Adipose tissue (tissue), 3 donors: ENCODE results near the gene FAM187B. TPM values are rescaled to one million over a fixed set of nuclear protein-coding genes. Genes with fewer than 3 reads are reported as not detected.
"Not testable (repeated sequence)": the region's sequence is repeated elsewhere in the genome, so short reads cannot be mapped to it uniquely, and the experiment has no call there.

Experiments
- H3K27ac ChIP-seq: one replicate; pipeline ENCODE4 v1.5.1; 2013; ENCODE audit warnings: low read depth, low read length
- WGBS, 3 donors: extraction: QIAGEN DNeasy Blood & Tissue Kit; methylation state at CpG; one replicate each; pipeline ENCODE4 v1.1.7; 2013; 5-methylcytosine and 5-hydroxymethylcytosine counted together
- polyA plus RNA-seq, 3 donors: library from polyadenylated mRNA; stranded (reverse); fragments of 200-250 nt; gene quantifications; one replicate each; pipeline ENCODE4 v1.2.3, GENCODE V29; 2013
- donor health status: healthy with polysubstance abuse.
- donor health status: Bipolar disorder and iron deficiency.
- donor health status: healthy.

Gene FAM187B
- polyA plus RNA-seq, 3 donors, result not detected

- H3K27ac ChIP-seq, result no peak overlapping the region
- whole genome bisulfite sequencing, 3 donors, result 0 to 4% (median 4%) methylated on average over 36 to 42 of the region's 42 CpGs
Measured at GRCh38 chr19:35247526-35248309, 19.2 kb upstream of the FAM187B start.

GRCh38 chr19:35246466-35247092 is 18.0 kb upstream of the FAM187B start:
- no peak overlapping the region for H3K27ac ChIP-seq
- 52 to 85% (median 65%) methylated on average over 4 of the region's 4 CpGs for WGBS, 3 donors

- H3K27ac ChIP-seq, result no peak overlapping the region
- WGBS, 3 donors, result 89 to 92% (median 89%) methylated on average over 1 of the region's 1 CpG
Measured at GRCh38 chr19:35241417-35241816, 12.9 kb upstream of the FAM187B start.

GRCh38 chr19:35240327-35240726 is 11.8 kb upstream of the FAM187B start:
- H3K27ac ChIP-seq, result no peak overlapping the region
- WGBS, 3 donors, result 66 to 80% (median 68%) methylated on average over 1 of the region's 1 CpG

GRCh38 chr19:35239597-35239996 is 11.1 kb upstream of the FAM187B start:
- not testable (repeated sequence) for H3K27ac ChIP-seq
- 88 to 100% (median 91%) methylated on average over 1 of the region's 1 CpG for WGBS, 3 donors

- H3K27ac ChIP-seq, result no peak overlapping the region
- 79 to 81% (median 80%) methylated on average over 6 of the region's 6 CpGs for WGBS, 3 donors
Measured at GRCh38 chr19:35236638-35237400, 8.3 kb upstream of the FAM187B start.

- WGBS, 3 donors, result 65 to 76% (median 75%) methylated on average over 5 of the region's 5 CpGs
- no peak overlapping the region for H3K27ac ChIP-seq
Measured at GRCh38 chr19:35232912-35233311, 4.4 kb upstream of the FAM187B start.

- 90 to 94% (median 92%) methylated on average over 14 of the region's 14 CpGs for WGBS, 3 donors
- no peak overlapping the region for H3K27ac ChIP-seq
Measured at GRCh38 chr19:35231956-35232645, 3.6 kb upstream of the FAM187B start.

GRCh38 chr19:35229601-35230000 is 1.1 kb upstream of the FAM187B start:
- WGBS, 3 donors, result 92 to 96% (median 95%) methylated on average over 8 of the region's 8 CpGs
- H3K27ac ChIP-seq, result no peak overlapping the region

- no peak overlapping the region for H3K27ac ChIP-seq
- WGBS, 3 donors, result 87 to 95% (median 92%) methylated on average over 5 of the region's 5 CpGs
Measured at GRCh38 chr19:35226748-35227147, 1.8 kb downstream of the FAM187B start.

- WGBS, 3 donors, result 86 to 93% (median 87%) methylated on average over 6 of the region's 6 CpGs
Measured at GRCh38 chr19:35225951-35226350, 2.6 kb downstream of the FAM187B start.

GRCh38 chr19:35224681-35225571 is 3.6 kb downstream of the FAM187B start:
- H3K27ac ChIP-seq, result no peak overlapping the region
- WGBS, 3 donors, result 52 to 68% (median 61%) methylated on average over 38 to 41 of the region's 41 CpGs

More at GRCh38 chr19:35225951-35226350, 2.6 kb downstream of the FAM187B start:
- H3K27ac ChIP-seq, result no peak overlapping the region

- 74 to 87% (median 79%) methylated on average over 4 of the region's 4 CpGs for WGBS, 3 donors
- no peak overlapping the region for H3K27ac ChIP-seq
Measured at GRCh38 chr19:35223862-35224505, 4.6 kb downstream of the FAM187B start.

GRCh38 chr19:35223084-35223790 is 5.3 kb downstream of the FAM187B start:
- 65 to 71% (median 71%) methylated on average over 6 of the region's 6 CpGs for WGBS, 3 donors
- no peak overlapping the region for H3K27ac ChIP-seq

GRCh38 chr19:35222373-35223015 is 6.0 kb downstream of the FAM187B start:
- no peak overlapping the region for H3K27ac ChIP-seq
- 83 to 90% (median 87%) methylated on average over 7 of the region's 7 CpGs for WGBS, 3 donors

GRCh38 chr19:35220973-35221590 is 7.5 kb downstream of the FAM187B start:
- WGBS, 3 donors, result 86 to 93% (median 87%) methylated on average over 4 of the region's 4 CpGs
- not testable (repeated sequence) for H3K27ac ChIP-seq
